Embryonic facial prominence (tissue), 1 donor: ENCODE results near the gene MAGI3.

Experiments used
- DNase-seq: peaks from one replicate; pipeline ENCODE4 v3.0.0-alpha.2; 2016; ENCODE audit errors: extremely low spot score

MAGI3 gene

DNA sequence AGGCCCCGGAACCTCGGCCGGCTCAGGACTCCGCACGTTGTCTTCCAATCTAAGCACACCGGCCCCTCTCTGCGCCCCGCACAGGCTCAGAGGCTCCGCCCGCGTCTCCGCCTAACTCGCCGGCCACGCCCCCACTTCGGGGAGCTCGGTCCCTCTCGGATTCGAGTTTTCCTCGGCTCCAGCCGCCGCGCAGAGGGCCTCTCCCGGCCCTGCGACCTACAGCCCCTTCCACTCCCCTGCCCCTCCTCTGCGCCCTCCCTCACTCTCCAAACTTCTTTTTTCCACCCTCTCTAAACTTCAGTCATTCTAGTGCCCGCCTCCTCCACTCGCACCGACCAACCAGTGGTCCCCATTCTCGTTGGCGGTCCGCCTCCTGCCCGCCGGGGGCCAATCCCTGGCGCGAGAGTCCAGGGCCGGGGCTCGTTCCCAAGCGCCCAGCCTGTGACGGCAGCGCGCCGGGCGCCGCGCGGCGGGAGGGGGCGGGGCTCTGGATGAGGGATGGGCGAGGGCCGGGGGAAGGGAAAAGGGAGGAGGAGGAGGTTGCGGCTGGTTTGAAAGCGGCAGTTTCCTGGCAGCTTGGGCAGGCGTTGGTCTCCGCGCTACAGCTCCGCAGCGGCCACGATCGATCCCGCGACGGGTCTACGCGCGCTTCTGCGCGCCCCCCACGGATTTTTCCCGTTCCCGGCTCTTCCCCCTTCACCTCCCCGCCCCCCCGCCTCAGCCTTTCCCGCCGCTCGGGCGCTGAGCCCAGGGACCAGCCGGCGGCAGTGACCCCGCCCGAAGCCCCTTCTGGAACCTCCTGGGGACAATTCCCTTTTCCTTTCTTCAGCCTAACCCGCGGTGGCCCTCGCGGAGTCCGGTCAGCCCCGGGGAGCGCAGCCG is at the start of gene MAGI3:
TSS of gene MAGI3 (plus strand) at position 563 of the 882 bp plus-strand sequence. CDS start 519 bp downstream, outside the sequence.
- DNase-seq = peak; percentile 99

DNA sequence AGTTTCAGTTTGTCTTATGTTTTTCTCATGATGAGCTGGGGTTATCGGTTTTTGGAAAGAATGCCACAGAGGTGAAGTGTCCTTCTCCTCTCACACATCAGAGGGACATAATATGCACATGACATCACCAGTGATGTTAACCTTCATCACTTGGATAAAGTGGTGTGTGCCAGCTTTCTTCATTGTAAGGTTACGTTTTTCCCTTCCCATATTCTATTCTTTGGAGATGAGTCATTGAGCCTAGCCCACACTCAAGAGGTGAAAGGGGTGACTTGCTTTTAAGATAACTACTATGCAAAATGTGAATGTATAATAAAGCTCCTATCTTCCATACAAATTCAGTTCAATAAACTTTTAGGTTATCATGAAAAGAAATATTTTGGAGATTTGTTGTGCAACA is 36.7 kb upstream of the MAGI3 start:
- no peak for DNase-seq

DNA sequence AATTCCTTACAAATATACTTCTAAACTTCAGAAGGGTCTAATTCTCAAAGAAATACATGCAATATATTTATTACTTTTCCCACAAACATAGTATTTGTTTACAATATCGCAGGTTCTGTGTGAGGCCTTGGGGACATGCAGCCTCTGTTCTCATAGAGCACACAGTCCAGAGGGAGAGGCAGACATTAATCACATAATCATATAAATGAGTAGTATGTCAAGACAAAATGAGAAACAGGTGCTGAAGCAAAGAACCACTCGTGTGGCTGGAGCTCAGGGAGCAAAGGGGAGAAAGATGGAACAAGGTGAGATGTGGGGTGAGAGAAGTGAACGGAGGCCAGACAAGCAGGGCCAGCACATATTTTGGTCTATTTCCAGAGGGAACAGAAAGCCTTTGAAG is 26.4 kb upstream of the MAGI3 start:
- DNase-seq = no peak

DNA sequence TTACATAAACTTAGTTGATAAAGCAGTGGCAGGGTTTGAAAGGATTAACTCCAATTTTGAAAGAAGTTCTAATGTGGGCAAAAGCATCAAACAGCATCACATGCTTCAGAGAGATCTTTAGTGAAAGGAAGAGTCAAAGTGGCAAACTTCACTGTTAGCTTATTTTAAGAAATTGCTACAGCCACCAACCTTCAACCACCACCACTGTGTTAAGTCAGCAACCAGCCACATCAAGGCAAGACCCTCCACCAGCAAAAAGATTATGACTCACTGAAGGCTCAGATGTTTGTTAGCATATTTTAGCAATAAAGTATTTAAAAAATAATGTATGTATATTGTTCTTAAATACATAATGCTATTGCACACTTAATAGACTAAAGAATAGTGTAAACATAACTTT is 21.3 kb upstream of the MAGI3 start:
- DNase-seq = no peak

DNA sequence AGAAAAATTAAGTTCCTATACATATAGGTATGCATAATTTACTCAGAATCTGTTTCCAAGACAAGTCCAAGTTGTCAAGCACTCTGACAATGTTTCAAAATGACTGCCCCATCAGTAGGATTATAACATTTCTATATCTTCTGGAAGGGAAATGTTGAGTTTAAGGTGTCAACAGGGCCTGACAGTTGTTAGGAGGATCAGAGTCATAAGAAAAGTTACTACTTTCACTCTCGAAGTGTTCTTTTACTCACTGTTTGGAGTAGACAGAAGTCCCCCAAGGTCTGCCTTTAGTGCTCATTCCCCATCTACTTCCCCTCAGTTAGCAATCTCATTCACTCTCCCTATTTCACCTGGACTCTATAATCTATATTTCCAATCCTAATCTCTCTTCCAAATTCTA is 20.6 kb upstream of the MAGI3 start:
- DNase-seq = no peak

DNA sequence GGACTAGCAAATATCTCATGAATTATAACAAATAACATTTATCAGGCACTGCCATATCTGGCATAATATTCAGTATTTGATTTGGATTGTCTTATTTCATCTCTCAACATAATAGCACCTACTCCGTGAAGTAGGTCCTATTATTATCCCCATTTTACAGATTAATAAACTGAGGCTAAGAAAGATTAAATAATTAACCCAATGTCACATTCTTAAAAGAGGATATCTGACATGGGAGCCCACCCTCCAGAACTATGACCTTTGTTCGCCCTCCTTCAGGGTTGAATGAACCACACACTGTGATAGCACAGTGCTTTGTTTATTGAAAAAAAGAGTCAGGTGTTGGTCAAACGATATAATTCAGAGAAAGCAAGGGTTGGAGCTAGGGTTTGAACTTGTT is 19.4 kb upstream of the MAGI3 start:
- no peak for DNase-seq

DNA sequence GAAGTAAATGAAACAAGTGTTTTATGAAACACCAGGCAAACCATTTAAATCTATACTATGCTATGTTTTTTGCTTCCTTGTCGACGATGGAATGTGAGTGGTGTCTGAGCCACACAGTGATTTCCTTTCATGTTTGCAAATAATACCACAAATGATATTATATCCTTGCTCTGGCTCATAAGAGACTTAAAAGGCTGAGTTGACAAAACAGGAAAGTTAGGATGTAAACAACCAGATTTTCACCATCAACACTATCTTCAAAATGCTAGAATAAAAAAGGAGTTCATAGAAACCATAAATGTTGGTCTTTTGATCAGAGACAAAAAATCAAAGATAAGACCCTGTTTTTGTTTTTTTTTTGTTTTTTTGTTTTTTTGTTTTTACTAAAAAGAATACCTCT is 17.8 kb upstream of the MAGI3 start:
- DNase-seq = no peak

DNA sequence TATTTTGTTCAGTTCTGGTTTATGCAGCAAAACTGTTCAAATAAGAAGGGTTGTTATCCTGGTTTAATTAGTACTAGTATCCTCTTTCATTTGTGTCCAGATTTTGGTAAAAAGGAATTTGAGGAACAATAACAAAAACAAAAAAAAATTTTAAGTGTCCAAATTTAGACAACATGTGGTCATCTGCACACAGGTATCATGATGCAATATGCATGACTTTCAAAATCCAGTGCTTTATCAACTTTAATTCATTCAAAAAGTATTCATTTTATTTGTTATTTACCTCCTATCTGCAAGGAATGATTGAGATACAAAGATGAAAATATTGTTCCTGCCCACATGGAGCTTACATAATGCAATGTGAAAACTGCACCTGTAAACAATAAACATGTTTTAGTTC is 16.7 kb upstream of the MAGI3 start:
- DNase-seq = no peak

DNA sequence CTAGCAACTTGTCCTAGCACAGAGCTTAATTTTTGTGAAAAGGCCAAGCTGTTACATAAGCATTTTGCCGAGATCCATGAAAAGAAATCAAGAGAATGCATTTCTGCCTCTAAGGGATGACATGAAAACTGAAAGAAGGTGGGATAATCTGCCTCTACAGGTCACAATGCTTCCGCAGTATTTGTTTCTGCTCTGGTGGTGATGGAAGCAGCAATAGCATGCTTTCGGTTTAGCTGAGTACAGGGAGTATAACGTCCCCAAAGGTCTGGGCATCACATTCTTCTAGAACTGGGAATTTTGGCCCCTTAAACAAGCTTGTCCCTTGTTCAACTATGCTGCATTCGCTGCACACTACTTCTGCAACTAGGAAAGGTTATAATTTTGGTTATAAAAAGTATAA is 14.4 kb upstream of the MAGI3 start:
- DNase-seq = no peak

DNA sequence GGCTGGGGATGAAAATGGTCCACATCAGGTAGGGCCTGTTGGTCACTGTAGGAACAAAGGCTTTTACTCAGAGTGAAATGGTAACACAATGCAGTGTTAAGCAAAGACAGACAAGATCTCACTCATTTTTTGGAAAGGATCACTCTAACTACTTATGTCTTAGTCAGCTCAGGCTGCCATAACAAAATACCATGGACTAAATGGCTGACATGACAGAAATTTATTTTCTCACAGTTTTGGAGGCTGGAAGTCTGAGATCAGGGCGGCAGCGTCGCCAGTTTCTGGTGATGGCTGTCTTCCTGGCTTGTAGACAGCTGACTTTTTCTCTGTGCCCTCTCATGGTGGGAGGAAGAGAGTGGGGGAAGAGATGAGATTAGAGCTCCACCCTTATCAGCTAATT is 10.2 kb upstream of the MAGI3 start:
- DNase-seq = no peak

DNA sequence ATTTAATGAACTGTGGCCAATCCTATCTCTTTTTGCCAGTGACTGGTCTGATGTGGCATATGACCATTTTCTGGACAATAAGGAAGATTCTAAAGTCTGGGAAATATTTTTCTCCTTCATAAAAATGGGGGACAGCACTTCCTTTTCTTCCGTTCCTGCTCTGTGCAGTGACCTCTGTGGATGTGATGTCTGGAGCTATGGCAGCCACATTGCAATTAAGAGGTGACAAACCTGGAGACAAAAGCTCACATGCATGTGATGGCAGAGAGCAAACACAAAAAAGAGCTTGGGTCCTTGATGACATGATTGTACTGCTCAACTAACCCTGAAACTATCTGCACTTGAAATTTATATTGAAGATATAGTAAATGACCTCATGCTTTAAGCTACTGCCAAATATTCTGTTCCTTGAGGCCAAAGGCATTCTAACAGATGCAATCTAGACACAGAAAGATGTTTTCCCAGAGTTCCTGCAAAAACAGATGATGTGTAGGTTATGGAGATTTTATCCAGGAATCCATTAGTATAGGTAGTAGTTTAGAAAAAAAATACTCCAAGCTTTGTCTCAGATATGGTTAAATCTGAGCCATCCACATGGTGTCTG is 2.2 kb upstream of the MAGI3 start:
- no peak for DNase-seq

DNA sequence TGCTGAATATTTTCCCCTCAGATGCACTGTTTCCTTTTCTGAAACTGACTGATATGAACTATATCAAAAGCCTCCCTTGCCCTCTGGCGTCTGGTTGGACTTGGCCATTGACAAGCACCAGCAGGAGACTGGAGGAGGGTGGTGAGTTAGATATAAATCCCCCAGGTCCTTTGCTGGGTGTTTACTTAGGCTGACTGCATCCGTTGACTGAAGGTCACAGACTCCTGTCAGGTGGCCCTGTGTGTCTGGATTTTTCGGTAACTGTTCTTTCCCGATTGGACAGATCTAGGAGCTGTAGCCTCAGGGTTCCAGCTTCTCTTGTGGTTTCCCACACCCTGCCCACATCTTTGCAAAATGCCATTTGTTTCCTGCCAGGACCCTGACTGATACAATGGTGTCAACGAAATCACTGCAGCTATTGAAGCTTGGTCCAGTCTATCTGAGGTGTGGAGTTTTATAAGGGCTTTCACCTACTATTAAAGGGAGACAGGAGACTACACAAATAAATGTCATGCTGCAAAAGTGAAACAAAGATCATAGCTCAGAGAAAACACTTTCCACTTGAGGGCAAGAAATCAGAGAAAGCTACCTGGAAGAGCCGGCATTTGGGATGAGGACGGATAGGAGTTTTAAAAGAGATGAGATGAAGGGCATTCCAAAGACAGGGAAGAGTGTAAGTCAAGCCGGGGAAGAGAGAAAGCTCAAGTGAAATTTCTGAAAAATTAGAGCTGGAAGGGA is 1.5 kb upstream of the MAGI3 start:
- no peak for DNase-seq

DNA sequence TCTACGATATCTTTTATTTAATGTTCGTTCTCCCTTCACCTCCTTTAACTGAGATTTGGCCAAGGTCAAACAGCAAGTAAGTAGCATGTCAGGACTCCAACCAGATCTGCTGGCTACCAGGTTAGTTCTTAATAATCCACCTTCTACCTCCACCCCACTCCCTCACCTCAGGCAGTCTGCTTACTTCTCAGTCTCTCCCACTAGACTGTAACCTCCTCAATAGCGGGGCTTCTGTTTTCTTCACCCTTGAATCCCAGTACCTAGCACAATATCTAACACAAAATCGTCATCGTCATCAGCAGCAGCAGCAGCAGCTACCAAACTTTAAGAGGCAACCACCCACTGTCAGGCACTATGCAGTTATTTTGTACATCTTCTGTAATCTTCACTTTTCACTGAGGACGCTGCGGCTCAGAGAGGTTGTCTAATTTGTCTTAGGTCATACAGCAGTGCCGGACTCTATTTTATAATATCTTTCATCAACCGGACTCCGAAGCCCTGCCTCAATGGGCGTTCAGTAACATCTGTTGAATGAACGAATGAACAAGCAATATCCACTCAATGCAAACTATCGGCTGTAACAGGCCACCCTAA is 859 bp upstream of the MAGI3 start:
- DNase-seq = no peak

DNA sequence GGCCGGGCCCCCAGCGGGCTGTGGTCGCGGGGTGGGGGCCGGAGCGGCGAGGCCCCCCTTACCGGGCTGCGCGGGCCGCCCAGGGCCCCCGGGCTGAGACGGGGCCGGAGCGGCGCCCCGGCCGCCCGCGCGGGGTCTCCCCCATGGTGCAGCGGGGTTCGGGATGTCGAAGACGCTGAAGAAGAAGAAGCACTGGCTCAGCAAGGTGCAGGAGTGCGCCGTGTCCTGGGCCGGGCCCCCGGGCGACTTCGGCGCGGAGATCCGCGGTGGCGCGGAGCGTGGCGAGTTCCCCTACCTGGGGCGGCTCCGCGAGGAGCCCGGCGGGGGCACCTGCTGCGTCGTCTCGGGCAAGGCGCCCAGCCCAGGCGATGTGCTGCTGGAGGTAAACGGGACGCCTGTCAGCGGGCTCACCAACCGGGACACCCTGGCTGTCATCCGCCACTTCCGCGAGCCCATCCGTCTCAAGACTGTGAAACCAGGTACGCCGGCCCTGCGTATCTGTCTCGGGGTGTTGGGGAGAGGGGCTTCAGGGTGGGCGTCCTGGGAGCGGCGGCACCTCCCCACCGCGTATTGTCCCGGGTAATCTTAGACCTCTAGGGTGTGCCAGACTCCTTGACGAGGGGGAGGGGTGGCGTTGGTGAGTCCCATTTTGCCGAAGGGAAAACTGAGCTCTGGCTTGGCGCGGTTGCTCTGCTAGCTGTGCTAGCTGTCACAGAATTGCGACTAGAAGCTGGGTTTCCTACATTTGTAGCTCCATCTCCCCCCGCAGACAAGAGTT is 745 bp downstream of the MAGI3 start:
- no peak for DNase-seq

DNA sequence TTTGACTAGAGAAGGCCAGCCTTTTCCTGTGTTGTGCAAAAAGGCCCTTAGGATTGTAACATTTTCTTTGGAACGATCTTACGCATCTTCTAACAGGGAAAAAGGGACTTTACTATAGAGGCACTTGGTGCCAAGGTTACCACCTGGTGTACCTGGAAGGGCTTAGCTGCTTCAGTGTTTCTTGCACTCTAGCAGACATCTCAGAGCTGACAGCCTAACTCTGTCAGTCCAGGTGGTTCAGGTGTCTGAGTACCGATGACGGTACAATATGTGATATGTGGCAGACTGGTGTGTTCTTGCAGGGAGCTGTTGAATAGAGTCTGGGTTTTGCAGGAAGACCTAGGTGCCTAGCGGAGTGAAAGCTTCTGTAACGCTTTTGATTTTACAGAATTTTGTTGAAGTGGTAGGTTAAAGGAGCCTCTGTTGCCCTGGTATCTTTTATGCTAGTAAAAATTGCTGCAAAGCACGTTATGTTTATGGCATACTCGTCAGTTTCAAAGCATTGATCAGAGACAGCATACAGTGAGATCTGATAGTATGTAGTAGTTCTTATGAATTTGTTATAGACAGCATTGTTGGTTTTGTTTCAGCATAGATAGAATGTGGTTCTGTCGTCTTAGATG is 1.4 kb downstream of the MAGI3 start:
- no peak for DNase-seq

DNA sequence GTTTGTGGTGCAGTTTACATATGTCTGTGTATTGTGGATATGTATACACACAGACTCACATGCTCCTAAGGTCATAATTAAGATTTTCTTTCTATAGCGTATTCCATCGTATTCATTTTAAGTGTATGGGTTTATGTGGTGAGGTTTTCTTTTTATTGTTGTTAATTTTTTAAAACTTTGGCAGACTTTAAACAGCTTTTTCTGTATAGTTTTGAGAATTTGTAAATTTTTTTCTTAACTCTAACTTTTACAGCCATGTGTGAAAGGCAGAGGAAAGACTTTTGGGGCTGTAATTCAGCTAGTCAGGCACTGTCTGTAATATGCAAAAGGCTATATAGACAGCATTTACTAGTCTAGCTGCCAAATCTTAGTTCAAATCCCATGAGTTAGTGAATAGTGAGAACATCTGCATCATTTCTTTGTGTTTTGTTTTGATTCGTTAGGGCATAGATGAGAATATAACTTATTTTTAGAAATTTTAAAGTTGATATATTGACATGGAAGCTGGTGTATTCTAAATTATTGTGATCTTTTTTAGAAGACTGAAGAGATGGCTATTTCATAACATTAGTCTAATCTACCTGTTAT is 2.3 kb downstream of the MAGI3 start:
- DNase-seq = no peak

DNA sequence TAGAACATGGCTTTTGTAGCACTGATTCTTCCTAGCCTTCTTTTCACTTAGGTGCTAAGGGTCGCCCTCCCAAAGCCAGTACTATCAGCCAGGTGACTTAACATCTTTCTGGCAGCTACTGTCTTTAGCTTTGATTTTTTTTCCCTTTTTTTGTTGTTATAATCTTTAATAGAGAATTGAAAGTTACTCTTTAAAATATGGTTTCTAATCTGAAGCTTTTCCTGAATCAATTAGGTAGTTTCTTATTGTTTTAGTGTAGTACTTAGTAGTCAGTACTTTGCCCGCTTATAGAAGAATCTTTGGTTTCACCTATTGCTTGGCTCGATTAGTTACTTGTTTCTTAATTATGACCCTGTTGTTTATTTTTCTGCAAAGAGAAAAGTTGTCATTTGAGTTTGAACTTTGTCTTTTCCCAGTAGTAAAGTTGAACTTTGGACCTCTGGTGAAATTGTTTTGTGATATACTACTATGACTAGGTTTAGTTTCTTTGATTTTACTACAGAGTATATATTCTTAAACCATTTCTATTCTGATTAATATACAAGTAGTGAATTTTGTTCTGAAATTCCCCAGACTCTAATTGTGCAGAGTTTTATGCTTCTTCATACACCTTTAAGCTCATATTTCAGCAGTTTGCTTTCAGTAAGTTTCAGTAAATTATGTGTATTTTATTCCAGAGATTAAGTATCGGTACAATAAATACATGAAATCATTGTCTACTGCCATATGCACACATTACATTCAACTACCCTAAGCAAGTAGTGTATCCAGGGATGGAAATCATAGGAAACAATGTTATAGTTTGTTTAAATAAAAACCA is 3.9 kb downstream of the MAGI3 start:
- no peak for DNase-seq

DNA sequence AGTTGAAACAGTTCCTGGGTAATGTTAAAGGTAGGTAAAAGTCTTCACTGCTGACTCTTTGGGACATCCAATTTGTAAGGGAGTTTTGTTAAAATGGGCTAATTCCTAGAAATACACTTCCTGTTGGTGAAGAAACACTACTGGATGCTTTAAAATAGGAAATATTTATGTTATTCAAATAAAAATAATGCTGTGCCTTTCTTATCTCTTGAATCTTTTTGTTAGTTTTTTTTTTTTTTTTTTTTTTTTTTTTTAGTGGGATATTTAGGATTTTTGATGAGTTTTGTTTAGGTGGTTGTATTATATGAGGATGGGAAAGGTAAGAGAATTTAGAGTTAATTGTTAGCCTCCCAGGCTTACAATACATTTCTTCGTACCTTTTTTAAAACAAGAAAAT is 4.5 kb downstream of the MAGI3 start:
- no peak for DNase-seq

DNA sequence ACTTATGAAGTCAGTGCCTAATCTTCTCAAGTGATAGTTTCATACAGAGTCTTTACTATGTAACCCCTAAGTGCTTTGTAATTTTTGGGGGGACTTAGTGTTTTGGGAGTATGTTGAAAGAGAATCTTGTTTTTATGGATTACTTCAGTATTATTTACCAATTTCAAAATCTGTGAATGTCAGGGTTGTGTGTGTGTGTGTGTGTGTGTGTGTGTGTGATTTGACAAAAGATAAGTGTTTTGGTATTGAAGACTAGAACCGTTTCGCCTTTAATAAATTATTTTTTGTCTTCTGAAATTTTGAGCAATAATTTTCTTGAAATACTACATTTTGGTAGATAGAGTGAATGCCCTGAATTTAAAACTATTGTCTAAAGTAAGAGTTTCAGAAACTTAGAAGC is 5.8 kb downstream of the MAGI3 start:
- DNase-seq = no peak

DNA sequence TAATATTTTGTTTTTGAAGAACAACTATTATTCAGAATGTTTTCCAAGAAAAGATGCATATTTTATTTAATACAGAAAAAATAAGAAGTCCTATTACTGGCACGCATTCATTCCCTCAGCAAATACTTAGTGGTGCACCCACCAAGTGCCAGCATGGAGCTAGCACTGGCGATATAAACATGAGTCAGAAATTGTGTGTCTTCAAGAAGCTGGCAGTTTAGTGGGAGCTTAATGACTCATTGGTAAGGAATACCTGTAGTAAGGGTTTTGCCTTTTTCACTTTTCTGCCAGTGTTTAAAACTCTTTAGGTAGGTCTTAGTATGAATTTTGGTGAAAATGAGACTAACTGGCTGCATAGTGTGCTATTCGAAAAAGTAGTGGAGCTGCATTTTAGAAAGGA is 6.3 kb downstream of the MAGI3 start:
- no peak for DNase-seq
